MM.1S (cell line): ENCODE results near the gene KDM6A.

Source experiments
- DNase-seq: peaks from one replicate; pipeline ENCODE4 v3.0.0-alpha.2; 2015
- H2AFZ ChIP-seq: fragments of 300-600 bp; sonication (generic); 2 replicates; pipeline ENCODE4 v1.6.0; 2016; ENCODE audit warnings: antibody characterized with exemption, low read length
- H3F3A ChIP-seq: fragments of 300-600 bp; sonication (generic); 2 replicates; pipeline ENCODE4 v1.6.1; 2016; ENCODE audit warnings: mild to moderate bottlenecking, antibody characterized with exemption, low read length, moderate library complexity, mixed read lengths; ENCODE audit not compliant: insufficient read depth
- H3K27ac ChIP-seq: fragments of 300-600 bp; sonication (generic); 2 replicates; pipeline ENCODE4 v1.5.1; 2016; ENCODE audit warnings: mild to moderate bottlenecking, low read length
- H3K27me3 ChIP-seq: fragments of 300-600 bp; sonication (generic); replicated peaks from 2 replicates; pipeline ENCODE4 v1.6.0; 2016; ENCODE audit warnings: low read length; ENCODE audit not compliant: insufficient read depth
- H3K36me3 ChIP-seq: fragments of 300-600 bp; sonication (generic); replicated peaks from 2 replicates; pipeline ENCODE4 v1.6.1; 2016; ENCODE audit warnings: mild to moderate bottlenecking, low read length, mixed read lengths; ENCODE audit not compliant: insufficient read depth
- H3K4me1 ChIP-seq: fragments of 300-600 bp; sonication (generic); 2 replicates; pipeline ENCODE4 v1.6.1; 2016; ENCODE audit warnings: low read length, mixed read lengths
- H3K4me2 ChIP-seq: fragments of 300-600 bp; sonication (generic); 2 replicates; pipeline ENCODE4 v1.6.0; 2016; ENCODE audit warnings: low read depth, low read length
- H3K4me3 ChIP-seq: fragments of 300-600 bp; sonication (generic); 2 replicates; pipeline ENCODE4 v1.5.1; 2016; ENCODE audit warnings: low read length, mixed read lengths
- H3K79me2 ChIP-seq: fragments of 300-600 bp; sonication (generic); 2 replicates; pipeline ENCODE4 v1.6.1; 2016; ENCODE audit warnings: mixed run types, low read length, mixed read lengths
- H3K9ac ChIP-seq: fragments of 300-600 bp; sonication (generic); 2 replicates; pipeline ENCODE4 v1.6.1; 2016; ENCODE audit warnings: low read length, mixed read lengths
- H3K9me2 ChIP-seq: fragments of 300-600 bp; sonication (generic); replicated peaks from 2 replicates; pipeline ENCODE4 v1.6.1; 2016; ENCODE audit warnings: mild to moderate bottlenecking, low read length, mixed read lengths; ENCODE audit not compliant: insufficient read depth
- H3K9me3 ChIP-seq: fragments of 300-600 bp; sonication (generic); replicated peaks from 2 replicates; pipeline ENCODE4 v1.6.1; 2016; ENCODE audit warnings: mild to moderate bottlenecking, low read length, mixed read lengths; ENCODE audit not compliant: insufficient read depth
- H4K20me1 ChIP-seq: fragments of 300-600 bp; sonication (generic); 2 replicates; pipeline ENCODE4 v1.6.1; 2016; ENCODE audit warnings: mild to moderate bottlenecking, low read length, moderate library complexity, mixed read lengths; ENCODE audit not compliant: insufficient read depth
- EZH2 ChIP-seq: fragments of 300-600 bp; sonication (generic); optimal IDR thresholded peaks from 2 replicates; pipeline ENCODE3; 2017; ENCODE audit warnings: low read depth, mild to moderate bottlenecking, antibody characterized with exemption, low read length, mixed read lengths
- EZH2phosphoT487 ChIP-seq: fragments of 300-600 bp; sonication (generic); IDR thresholded peaks from 2 replicates; pipeline ENCODE4 v1.6.1; 2018; ENCODE audit warnings: antibody characterized with exemption, low read length
- TF ChIP-seq, protein P1 (sequence below): fragments of 300-600 bp; sonication (generic); IDR thresholded peaks from 2 replicates; pipeline ENCODE4 v1.5.1; 2016; ENCODE audit warnings: antibody characterized with exemption, low read length, mixed read lengths

KDM6A gene

DNA sequence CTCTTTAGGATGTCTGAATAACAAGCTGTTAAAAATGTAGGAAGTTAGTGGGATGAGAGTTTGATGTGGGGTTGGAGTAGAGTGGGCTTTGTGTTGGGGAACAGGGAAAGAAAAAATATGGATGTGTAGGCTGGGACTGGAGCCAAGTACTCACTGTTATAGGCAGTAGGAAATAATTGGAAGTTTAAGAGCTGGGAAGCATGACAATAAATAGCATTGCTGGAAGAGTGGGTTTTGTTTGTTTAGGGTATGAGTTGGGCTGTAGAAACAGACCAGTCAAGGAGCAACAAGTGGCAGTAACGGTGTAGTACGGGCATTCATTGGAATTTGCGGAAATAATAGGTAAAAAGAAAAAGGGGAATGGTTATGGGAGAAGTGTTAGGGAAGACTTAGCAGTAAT is 81.6 kb downstream of the KDM6A start:
- Histone ChIP-seq H3K9ac (no peak overlapping the region), H3K36me3 (no peaks in the 10 kb centered on the region), H3K4me2 (no peak overlapping the region), H3F3A (no peaks in the 10 kb centered on the region), H3K9me3 (no peaks in the 10 kb centered on the region), H2AFZ (no peak overlapping the region), H3K9me2 (no peaks in the 10 kb centered on the region), H3K4me3 (no peak overlapping the region), H3K4me1 (no peaks in the 10 kb centered on the region), H3K27ac (no peak overlapping the region), H3K27me3 (no peaks in the 10 kb centered on the region), H4K20me1 (no peaks in the 10 kb centered on the region), H3K79me2 (peaks cover 94% of the 10 kb centered on the region)
- DNase-seq: no peak
- TF ChIP-seq EZH2: no peak
- TF ChIP-seq, protein P1, sequence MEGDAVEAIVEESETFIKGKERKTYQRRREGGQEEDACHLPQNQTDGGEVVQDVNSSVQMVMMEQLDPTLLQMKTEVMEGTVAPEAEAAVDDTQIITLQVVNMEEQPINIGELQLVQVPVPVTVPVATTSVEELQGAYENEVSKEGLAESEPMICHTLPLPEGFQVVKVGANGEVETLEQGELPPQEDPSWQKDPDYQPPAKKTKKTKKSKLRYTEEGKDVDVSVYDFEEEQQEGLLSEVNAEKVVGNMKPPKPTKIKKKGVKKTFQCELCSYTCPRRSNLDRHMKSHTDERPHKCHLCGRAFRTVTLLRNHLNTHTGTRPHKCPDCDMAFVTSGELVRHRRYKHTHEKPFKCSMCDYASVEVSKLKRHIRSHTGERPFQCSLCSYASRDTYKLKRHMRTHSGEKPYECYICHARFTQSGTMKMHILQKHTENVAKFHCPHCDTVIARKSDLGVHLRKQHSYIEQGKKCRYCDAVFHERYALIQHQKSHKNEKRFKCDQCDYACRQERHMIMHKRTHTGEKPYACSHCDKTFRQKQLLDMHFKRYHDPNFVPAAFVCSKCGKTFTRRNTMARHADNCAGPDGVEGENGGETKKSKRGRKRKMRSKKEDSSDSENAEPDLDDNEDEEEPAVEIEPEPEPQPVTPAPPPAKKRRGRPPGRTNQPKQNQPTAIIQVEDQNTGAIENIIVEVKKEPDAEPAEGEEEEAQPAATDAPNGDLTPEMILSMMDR: no peak
- TF ChIP-seq EZH2phosphoT487: no peak

DNA sequence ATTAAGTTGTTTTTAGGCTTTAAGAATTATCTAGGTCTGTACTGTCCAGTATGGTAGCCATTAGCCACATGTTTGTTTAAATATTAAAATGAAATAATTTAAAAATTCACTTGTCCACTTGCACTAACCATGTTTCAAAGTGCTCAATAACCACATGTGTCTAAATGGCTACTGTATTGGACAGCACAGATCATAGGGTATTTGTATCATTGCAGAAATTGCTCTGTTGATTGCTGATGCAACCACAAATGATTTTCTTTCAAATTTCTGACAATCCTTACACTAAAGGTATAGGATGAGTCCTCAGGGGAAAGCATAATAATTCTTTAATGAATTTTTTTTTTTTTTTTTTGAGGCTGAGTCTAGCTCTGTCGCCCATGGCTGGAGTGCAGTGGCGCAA is 84.9 kb downstream of the KDM6A start:
- Histone ChIP-seq H3K36me3 (no peaks in the 10 kb centered on the region), H3K79me2 (peaks cover 92% of the 10 kb centered on the region), H3F3A (no peaks in the 10 kb centered on the region; the same call in 1 of the 2 replicates), H3K9me2 (no peaks in the 10 kb centered on the region), H2AFZ (no peak overlapping the region), H3K4me1 (no peaks in the 10 kb centered on the region), H3K4me3 (no peak overlapping the region), H4K20me1 (0 out of 2 replicates have a peak, but pooled peaks cover 3% of the 10 kb centered on the region), H3K9ac (no peak overlapping the region), H3K27ac (no peak overlapping the region), H3K27me3 (no peaks in the 10 kb centered on the region), H3K4me2 (no peak overlapping the region), H3K9me3 (no peaks in the 10 kb centered on the region)
- TF ChIP-seq, protein P1: no peak
- TF ChIP-seq EZH2 (no peak), EZH2phosphoT487 (no peak)
- no peak for DNase-seq

DNA sequence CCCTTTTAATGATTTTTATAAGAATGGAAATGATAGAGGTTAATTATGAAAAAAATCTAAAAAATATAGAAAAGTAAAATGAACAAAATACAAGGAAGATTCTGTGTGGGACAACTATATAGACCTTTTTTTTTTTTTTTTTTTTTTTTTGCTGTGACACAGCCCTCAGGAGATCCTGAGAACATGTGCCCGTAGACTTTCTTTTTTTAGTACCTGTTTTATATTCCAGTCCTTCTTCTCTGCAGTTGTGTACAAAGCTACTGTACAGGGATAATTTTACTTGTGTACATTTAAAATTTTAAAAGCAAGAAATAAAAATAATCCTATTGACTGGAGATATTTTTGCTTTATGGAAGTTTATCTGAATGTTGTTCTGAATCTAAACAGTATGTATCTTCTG is 85.5 kb downstream of the KDM6A start:
- Histone ChIP-seq H3K27ac (no peak overlapping the region), H3F3A (no peaks in the 10 kb centered on the region; the same call in 1 of the 2 replicates), H3K36me3 (no peaks in the 10 kb centered on the region), H3K9ac (no peak overlapping the region), H3K9me2 (no peaks in the 10 kb centered on the region), H3K79me2 (peaks cover 90% of the 10 kb centered on the region), H2AFZ (no peak overlapping the region), H3K9me3 (no peaks in the 10 kb centered on the region), H3K27me3 (no peaks in the 10 kb centered on the region), H3K4me1 (no peaks in the 10 kb centered on the region), H3K4me2 (no peak overlapping the region), H3K4me3 (no peak overlapping the region), H4K20me1 (0 out of 2 replicates have a peak, but pooled peaks cover 3% of the 10 kb centered on the region)
- no peak for DNase-seq
- TF ChIP-seq, protein P1: no peak
- TF ChIP-seq EZH2 (no peak), EZH2phosphoT487 (no peak)
